Right kidney (tissue), 9 donors: Measurements from ENCODE around the gene MTA3.
"Not testable (repeated sequence)": the region's sequence is repeated elsewhere in the genome, so short reads cannot be mapped to it uniquely, and the experiment has no call there.

ENCODE experiments used
- DNase-seq: peaks from one replicate; pipeline ENCODE4 v3.0.0-alpha.2; 2016
- long read RNA-seq, 8 donors: transcript quantifications; one replicate each; lab custom pipeline, GENCODE V29; 2026

Gene MTA3
- long read RNA-seq, donor 1, transcript MTA3-215 (3 exons, 2,504 nt) = major isoform, 8 of 13 reads
- long read RNA-seq, donor 1, partial matches to known transcripts = 0 of 13 reads
- long read RNA-seq, donor 1, other reads (novel, unspliced or antisense) = 0 of 13 reads
- long read RNA-seq, donor 2, full-length matches to known transcripts = 10 of 10 reads
- long read RNA-seq, donor 2, partial matches to known transcripts = 0 of 10 reads
- long read RNA-seq, donor 2, other reads (novel, unspliced or antisense) = 0 of 10 reads
- long read RNA-seq, donor 3, partial matches to known transcripts = 0 of 5 reads
- long read RNA-seq, donor 3, other reads (novel, unspliced or antisense) = 0 of 5 reads
- long read RNA-seq, donor 4, transcript MTA3-205 (14 exons, 2,202 nt) = minor isoform, 7 of 61 reads
- long read RNA-seq, donor 4, transcript MTA3-215 (3 exons, 2,504 nt) = major isoform, 12 of 61 reads
- long read RNA-seq, donor 4, partial matches to known transcripts = 21 of 61 reads
- long read RNA-seq, donor 4, other reads (novel, unspliced or antisense) = 17 of 61 reads
- long read RNA-seq, donor 5, transcript MTA3-204 (14 exons, 2,041 nt) = minor isoform, 7 of 19 reads
- long read RNA-seq, donor 5, transcript MTA3-215 (3 exons, 2,504 nt) = major isoform, 8 of 19 reads
- long read RNA-seq, donor 5, partial matches to known transcripts = 0 of 19 reads
- long read RNA-seq, donor 5, other reads (novel, unspliced or antisense) = 0 of 19 reads
- long read RNA-seq, donor 6, transcript MTA3-204 (14 exons, 2,041 nt) = major isoform, 5 of 7 reads
- long read RNA-seq, donor 6, partial matches to known transcripts = 0 of 7 reads
- long read RNA-seq, donor 6, other reads (novel, unspliced or antisense) = 0 of 7 reads
- long read RNA-seq, donor 7, transcript MTA3-205 (14 exons, 2,202 nt) = major isoform, 9 of 20 reads
- long read RNA-seq, donor 7, transcript MTA3-215 (3 exons, 2,504 nt) = minor isoform, 6 of 20 reads
- long read RNA-seq, donor 7, partial matches to known transcripts = 0 of 20 reads
- long read RNA-seq, donor 7, other reads (novel, unspliced or antisense) = 0 of 20 reads
- long read RNA-seq, donor 8, transcript MTA3-205 (14 exons, 2,202 nt) = major isoform, 6 of 15 reads
- long read RNA-seq, donor 8, transcript MTA3-215 (3 exons, 2,504 nt) = major isoform, 6 of 15 reads
- long read RNA-seq, donor 8, partial matches to known transcripts = 0 of 15 reads
- long read RNA-seq, donor 8, other reads (novel, unspliced or antisense) = 0 of 15 reads

DNA sequence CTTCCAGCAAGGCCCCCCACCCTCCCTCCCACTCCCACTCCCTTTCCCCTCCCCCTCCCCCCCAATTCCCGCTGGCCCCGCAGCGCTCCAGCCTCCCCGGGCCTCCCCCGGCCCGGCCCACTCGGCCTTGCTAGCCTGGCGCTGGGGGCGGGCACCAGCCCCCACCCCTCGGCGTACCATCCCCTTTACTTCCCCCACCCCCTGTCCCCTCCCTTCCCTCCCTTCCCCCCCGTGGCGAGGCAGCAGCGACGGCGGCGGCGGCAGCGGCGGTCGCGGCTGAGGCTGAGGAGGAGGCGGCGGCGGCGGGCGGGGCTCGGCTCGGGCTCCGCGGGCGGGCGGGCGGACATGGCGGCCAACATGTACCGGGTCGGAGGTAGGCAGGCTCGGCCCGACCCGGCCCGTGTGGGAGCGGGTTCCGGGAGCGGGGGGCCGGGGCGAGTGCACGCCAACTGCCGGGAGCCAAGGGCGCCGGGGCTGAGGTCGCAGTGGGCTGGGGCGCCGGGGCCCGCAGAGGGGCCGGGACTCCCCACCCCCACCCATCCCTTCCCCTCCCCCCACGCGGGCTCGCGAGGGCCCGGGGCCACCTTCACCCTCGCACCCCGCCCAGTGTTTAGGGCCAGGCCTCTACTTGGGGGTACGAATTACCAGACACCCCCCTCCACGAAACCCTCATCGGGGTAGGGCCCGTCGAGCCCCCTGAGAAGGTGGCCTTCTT lies at the start of gene MTA3:
TSS of gene MTA3 (plus strand) at position 232 of the 715 bp plus-strand sequence. CDS start at position 346, 114 bp downstream.
- DNase-seq = peak; percentile 74

DNA sequence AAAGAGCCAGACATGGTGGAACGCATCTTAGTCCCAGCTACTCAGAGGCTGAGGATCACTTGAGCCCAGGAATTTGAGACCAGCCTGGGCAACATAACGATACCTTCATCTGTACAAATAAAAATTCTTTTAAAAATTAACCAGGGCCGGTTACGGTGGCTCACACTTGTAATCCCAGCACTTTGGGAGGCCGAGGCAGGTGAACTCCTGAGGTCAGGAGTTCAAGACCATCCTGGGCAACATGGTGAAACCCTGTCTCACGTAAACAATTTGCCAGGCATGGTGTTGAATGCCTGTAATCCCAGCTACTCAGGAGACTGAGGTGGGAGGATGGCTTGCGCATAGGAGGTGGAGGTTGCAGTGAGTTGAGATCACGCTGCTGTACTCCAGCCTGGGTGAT lies 48.8 kb upstream of the MTA3 start:
- no peak for DNase-seq

DNA sequence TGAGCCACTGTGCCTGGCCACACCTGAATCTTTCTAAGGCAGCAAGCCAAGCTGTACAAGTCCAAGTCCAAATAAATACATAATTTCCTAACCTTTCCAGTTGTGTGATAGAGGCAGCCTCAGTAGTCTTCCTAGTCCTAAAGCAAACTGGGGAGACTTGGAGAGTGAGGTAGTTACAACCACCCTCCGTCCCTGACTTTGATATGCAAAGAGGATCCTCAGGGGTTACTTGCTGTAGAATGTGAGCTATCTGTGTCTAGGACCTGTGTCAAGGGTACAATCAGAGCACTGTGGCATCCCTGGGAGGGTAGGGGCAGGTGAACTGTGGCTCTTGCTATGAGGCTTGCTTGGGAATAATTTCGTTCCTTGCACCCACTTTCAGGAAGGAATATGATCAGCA lies 46.4 kb upstream of the MTA3 start:
- DNase-seq = no peak

DNA sequence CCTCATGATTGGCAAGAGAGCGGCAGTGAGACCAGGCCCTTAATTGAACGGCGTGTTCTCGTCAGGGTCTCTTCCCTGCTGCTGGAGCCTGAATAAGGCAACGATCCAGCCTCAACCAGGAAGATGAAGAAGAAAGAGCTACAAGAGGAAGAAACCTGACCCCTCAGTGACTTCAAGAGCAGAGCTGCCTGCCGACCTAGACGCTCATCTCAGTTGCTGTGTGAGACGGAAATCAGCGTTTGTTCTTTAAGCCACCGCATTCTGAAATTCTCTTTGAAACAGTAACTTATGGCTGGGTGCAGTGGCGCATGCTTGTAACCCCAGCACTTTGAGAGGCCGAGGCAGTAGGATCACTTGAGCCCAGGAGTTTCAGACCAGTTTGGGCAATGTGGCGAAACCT lies 45.1 kb upstream of the MTA3 start:
- no peak for DNase-seq

DNA sequence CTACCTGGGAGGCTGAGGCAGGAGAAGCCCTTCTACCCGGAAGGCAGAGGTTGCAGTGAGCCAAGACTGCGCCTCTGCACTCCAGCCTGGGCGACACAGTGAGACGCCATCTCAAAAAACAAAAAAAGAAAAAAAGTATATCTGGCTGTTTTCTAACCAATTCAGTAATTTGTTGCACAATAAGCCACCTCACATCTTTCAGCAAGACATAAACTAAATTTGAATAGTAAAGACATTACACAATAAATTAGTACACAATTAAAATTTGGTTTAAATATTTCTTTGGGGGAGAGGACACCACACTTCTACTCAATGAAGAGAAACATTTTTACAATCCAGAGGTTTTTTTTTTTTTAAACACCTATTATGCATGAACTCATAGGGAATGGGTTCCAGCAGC lies 36.0 kb upstream of the MTA3 start:
- DNase-seq = no peak

DNA sequence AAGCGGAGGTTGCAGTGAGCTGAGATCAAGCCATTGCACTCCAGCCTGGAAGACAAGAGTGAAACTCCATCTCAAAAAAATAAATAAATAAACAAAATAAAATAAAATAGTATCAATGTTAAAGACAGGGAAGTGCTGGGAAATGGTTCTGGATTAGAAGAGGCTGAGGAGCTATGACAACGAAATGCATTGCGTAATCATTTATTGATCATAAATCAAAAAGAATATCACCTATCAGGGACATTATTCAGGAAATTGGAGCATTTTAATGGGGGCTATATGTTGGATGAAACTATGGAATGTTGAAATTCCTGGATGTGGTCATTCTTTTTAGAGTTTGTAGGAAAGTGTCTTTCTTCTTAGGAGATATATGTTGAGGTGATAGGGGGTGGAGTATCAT lies 30.9 kb upstream of the MTA3 start:
- no peak for DNase-seq

DNA sequence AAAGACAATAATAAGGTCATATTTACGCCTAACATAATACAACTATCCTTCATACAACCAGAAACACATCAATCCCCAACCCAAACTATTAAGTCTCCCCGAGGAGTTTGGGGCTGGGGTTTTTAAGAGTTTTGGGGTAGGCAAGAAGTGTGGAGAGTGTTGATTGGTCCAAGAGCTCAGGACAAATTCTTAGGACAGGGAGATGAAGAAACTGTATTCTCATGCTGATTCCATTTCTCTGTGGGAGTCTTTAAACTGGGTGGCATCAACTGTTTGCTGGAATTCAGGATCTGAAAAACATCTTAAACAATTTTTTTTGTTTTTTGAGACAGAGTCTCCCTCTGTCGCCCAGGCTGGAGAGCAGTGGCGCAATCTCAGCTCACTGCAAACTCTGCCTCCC lies 25.6 kb upstream of the MTA3 start:
- DNase-seq = no peak

DNA sequence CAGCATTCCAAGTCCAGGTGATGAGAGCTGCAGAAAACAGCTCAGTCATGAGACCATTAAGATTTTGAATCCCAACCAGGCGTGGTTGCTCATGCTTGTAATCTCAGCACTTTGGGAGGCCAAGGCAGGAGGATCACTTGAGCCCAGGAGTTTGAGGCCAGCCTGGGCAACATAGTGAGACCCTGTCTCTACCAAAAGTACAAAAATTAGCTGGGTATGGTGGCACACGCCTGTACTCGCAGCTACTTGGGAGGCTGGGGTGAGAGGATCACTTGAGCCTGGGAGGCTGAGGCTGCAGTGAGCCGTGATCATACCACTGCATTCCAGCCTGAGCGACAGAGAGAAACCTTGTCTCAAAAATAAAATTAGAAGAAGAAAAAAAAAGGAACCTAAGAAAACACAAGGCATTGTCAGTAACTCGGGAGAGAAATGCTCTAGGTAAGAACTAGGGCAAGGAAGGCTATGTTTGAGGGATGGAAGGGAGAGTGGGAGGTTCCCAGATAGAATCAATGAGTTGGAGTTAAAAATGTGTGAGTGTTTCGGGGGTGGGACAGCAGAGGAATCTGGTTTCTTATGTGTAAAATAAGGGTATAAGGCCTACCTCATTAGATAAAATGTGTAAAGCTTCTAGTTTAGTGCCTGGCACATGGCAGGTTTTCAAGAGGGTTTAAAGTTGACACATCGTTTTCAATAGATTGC lies 23.3 kb upstream of the MTA3 start:
- no peak for DNase-seq

DNA sequence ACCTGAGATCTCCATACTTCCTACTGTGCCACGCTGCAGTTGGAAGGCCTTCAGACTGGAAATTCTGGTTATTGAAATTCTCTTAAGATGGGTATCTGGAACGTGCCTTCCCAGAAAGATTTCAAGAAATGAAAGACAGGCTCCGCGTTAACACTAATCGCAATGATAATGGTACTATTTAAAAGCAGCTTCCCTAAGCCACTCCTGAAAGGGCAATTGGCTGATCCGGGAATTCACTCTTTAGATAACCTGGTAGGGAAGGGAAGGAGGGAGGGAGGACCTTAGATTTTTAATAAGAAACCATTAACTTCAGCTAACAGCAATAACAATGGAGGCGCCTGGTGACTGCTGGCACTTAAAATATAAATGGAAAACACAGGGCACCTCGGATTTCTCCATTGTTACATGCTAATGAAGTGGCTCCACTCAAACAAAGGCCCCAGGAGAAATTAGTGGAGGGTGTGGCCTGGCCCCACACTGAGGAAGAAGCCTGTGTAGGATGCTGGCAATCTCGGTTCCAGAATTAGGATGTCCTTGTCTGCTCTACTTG lies 22.5 kb upstream of the MTA3 start:
- no peak for DNase-seq

DNA sequence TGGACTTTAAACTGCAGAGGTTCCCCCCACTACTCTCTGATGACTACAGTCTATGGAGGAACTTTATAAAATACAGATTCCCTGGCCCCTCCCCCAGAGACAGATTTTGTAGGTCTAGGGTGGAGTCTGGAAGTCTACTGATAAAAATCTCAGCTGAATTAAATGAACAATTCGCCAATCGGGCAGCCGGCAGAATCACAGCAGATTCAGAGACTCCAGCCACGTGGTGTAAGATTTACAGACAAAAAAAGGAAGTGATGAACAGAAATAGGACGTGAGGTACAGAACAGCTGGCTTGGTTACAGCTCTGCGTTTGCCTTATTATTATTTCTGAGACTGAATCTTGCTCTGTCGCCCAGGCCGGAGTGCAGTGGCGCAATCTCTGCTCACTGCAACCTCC lies 21.4 kb upstream of the MTA3 start:
- no peak for DNase-seq

DNA sequence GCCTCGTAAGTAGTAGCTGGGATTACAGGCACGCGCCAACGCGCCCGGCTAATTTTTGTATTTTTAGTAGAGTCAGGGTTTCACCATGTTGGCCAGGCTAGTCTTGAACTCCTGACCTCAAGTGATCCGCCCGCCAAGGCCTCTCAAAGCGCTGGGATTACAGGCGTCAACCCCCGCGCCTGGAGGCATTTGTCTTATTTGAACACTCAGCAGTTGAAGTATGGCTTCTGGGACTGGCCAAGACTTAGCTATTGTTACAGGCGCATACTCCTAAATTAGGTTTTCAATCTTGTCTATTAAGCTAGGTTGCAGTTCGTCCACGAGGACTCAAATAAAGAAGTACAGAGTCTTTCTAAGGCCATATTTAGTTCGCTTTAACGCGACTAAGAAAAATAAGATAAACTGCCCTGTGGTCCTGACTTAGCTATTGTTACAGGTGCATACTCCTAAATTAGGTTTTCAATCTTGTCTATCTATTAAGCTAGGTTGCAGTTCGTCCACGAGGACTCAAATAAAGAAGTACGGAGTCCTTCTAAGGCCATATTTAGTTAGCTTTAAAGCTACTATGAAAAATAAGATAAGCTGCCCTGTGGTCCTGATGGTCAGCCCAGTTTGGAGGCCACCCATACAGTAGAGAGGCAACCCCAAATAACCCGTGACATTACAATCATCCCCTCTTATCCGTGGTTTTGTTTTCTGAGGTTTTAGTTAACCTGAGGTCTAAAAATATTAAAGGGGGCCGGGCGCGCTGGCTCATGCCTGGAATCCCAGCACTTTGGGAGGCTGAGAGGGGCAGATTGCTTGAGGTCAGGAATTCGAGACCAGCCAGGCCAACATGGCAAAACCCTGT lies 20.8 kb upstream of the MTA3 start:
- no peak for DNase-seq

DNA sequence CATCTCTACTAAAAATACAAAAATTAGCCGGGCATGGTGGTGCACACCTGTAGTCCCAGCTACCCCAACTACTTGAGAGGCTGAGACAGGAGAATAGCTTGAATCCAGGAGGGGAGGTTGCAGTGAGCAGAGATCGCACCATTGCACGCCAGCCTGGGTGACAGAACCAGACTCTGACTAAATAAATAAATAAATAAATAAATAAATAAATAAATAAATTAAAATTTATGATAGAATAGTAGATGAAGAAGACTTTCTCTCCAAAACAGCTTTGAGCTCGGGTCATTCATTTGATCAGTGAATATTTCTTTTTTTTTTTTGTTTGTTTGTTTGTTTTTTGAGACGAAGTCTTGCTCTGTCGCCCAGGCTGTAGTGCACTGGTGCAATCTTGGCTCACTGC lies 17.6 kb upstream of the MTA3 start:
- DNase-seq = no peak

DNA sequence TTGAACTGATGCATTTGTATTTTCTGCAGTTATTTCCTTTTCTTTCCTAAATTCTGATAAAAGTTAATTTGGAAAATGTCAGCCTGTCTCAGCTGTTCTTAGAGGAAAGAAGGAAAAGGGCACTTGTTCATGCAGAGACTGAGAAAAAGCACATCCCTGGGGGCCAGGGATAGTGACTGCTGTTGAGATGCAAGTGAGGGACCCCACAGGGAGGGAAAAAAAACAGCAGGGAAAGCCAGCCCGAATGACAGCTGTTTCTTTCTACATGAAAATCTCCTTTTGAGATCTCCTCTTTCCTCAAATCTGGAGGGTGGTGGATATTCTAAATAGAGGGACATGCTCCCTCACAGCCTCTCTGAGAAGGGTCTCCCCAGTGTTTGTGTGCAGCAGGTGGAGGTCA lies 14.0 kb upstream of the MTA3 start:
- DNase-seq = no peak

DNA sequence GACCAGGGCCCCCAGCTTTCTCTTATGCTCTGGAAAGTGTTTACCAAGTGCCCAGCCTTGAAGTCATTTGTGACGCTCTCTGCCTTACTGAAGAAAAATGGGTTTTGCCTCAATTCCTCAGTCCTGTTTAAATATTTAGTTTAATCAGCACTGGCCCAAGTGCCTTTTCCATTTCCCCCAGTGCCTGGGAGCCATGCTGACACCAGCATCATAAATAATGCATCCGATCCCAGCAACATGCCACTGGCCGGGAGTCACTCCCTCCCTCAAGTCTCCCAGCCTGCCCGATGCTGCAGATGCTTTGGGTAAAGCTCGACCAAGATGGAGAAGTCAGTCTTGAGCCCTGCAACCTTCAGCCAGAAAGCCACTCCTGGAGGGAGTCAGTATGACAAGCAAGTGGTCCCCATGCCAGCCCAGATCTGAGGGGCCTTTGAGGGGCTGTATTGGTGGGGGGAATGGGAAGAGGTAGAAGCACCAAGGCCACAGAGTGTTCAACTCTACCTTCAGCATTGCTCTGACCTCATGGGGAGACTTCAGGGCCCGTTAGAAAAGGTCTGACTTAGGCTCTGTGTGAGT lies 12.0 kb upstream of the MTA3 start:
- peak; percentile 32 for DNase-seq

DNA sequence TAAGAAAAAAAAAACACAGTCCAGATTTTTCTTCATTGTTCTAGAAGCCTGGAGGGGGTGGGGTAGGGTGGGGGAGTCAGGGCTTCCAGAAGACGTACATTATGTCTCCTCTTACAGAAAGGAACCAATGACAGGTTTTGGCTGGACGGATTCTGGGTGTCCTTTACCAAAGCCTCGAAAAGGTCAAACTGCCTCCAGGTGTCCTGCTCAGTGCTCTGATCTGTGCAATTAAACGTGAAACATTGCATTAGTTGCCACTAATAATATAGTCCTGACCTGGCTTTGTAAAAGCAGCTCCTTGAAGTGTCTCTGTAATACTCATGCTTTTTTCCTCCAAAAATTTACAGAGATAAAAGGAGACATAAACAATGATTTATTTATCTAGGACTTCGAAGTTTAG lies 11.1 kb upstream of the MTA3 start:
- DNase-seq = no peak

DNA sequence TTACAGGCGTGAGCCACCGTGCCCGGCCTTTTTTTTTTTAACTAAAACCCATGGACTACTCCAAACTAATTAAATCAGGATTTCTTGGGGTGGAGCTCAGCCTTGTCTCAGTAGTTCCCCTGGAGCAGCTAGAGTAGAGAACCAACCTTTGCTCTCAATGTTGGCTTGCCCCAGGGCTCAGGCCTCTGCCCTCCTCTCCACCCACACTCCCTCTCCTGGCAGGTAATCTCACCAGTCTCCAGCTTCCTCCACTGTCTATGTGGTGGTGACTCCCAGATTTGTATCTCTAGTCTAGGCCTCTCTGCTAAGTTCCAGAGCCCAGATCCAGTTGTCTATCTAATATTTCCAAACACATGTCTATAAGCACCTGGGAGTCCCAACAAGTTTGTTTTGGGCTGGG lies 9.6 kb upstream of the MTA3 start:
- no peak for DNase-seq

DNA sequence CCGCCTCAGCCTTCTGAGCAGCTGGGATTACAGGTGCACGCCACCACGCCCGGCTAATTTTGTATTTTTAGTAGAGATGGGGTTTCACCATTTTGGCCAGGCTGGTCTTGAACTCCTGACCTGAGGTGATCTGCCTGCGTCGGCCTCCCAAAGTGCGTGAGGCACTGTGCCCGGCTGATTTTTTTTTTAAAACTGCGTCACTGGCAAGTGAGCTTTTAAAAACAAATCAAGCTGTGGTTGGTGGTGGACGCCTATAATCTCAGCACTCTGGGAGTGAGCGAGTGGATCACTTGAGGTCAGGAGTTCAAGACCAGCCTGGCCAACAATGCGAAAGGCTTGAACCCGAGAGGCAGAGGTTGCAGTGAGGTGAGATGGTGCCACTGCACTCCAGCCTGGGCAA lies 8.3 kb upstream of the MTA3 start:
- DNase-seq = not testable (repeated sequence)

DNA sequence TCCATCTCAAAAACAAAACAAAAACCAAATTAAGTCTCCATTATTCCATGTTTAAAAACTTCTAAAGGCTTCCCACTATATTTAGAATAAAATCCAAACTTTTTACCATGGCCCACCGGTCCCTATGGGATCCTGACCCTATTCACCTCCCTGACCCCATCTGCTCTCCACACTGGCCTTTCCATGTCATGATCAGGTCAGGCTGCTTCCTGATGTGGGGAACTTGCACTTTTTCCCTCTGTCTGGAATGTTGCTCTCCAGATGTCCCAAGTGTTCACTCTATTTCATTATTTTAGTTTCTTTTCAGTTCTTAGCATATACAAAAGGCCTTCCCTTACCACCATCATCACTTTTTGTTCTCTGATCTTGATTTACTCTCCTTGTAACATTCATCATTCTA lies 7.5 kb upstream of the MTA3 start:
- DNase-seq = no peak

DNA sequence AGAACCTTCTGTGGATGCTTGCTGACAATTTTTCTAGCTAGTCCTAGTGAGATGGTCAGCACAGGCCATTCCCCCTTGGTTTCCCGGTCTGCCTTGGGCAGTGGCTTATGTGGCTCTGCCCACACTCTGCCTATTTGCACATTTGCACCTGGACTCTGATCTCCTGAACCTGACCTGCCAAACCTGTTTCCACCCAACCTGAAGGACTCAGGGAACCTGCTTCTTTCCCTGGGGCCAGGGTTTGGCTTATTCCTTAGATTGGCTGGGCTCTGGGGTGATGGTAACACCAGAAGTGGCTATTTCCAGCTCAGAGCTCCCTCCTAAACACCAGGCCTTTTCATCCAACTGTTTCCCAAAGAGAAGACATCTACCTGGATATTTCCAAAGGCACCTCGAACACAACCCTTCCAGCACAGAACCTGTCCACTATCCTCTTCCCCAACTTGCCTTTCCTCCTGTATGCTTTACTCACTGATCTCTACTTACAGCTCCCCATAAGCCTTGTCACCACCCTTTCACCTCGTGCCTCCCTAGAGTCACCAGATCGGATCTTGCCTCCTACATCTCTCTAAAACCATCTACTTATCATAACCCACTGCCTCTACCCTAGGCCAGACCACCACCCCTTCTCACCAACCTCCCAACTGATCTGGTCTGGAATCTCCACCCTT lies 5.8 kb upstream of the MTA3 start:
- no peak for DNase-seq
